Testis (tissue), 2 donors: ENCODE measurements around the gene TBX5.

ENCODE experiments used
- POLR2A ChIP-seq: fragments of 450-650 bp; IDR thresholded peaks from one replicate; pipeline ENCODE4 v1.6.1; 2017; ENCODE audit warnings: antibody characterized with exemption, mild to moderate bottlenecking, moderate library complexity
- TF ChIP-seq, protein P1 (sequence below), 3 experiments: fragments of 450-650 bp in 2 of 3; fragments of 200-600 bp in 1 of 3; sonication (generic) in 1 of 3; IDR thresholded peaks; one replicate each; pipeline ENCODE4 v1.5.1; 2016 to 2019; ENCODE audit warnings: antibody characterized with exemption in 3 of 3, mild to moderate bottlenecking in 2 of 3, moderate library complexity in 1 of 3

DNA sequence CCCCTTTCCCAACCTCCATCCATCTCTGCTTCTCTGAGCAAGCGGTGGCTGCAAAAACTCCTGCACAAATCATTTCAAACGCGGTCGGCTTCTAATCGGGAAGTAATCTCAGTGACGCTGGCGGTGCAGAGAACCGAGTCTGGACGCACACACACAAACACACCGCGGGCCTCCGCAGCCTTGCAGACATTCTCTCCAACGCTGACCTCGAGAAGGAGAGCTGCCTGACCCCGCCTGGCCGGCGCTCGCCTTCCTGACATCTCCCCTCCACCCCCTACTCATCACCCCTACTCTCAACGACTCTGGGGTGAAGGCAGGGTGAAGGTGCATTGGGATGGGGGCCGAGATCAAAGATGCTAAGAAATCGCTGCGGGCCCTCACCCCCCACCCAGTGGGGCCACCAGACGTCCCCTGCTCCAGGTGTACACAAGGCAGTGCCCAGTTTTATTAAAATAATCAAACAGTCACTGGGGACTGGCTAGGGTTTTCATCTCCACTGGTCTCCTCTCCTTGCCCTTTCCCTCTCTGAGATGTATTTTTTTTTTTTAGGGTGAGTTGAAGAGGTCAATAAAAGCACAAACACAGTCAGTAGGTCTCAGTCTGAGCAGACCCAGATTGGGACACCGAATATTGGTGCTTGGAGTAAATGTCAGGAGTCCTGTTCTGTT, 506 bp upstream of the TBX5 start:
- TF ChIP-seq, protein P1, sequence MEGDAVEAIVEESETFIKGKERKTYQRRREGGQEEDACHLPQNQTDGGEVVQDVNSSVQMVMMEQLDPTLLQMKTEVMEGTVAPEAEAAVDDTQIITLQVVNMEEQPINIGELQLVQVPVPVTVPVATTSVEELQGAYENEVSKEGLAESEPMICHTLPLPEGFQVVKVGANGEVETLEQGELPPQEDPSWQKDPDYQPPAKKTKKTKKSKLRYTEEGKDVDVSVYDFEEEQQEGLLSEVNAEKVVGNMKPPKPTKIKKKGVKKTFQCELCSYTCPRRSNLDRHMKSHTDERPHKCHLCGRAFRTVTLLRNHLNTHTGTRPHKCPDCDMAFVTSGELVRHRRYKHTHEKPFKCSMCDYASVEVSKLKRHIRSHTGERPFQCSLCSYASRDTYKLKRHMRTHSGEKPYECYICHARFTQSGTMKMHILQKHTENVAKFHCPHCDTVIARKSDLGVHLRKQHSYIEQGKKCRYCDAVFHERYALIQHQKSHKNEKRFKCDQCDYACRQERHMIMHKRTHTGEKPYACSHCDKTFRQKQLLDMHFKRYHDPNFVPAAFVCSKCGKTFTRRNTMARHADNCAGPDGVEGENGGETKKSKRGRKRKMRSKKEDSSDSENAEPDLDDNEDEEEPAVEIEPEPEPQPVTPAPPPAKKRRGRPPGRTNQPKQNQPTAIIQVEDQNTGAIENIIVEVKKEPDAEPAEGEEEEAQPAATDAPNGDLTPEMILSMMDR (IDR thresholded peaks at IDR 0.05): no peak
- TF ChIP-seq POLR2A: no peak
